ENCODE results near the gene LEMD3. TPM values are rescaled to one million over a fixed set of nuclear protein-coding genes. Genes with fewer than 3 reads are reported as not detected.

The LEMD3 gene
- polyA plus RNA-seq, 1 of the 3 experiments (the other 2 are of a cell fraction) = 4.4 TPM

DNA sequence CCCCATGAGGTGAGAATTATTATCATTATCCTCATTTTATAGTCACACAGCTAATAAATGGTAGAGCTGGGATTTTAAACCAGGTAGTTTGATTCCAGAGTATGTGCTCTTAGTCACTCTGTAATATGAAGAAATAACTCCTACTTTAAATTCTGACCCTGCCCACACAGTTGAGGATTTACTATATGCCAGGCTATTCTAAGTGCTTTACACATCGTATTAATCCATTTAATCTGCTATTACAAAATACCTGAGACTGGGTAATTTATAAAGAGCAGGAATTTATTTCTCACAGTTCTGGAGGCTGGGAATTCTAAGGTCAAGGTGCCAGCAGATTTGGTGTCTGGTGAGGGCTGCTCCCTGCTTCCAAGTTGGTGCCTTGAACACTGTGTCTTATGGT, 28.6 kb upstream of the LEMD3 start:
- Histone ChIP-seq H3K79me2 (ENCODE audit: insufficient read depth) (no peaks in the 10 kb centered on the region), H3K9me2 (no peaks in the 10 kb centered on the region), H3K4me1 (ENCODE audit: control insufficient read depth in 1 of 2, insufficient read depth in 2 of 2, low read depth in 1 of 2, low read length in 1 of 2) (no peaks in the 10 kb centered on the region; a peak in 1 of 4 replicates), H3K9ac (no peak overlapping the region), H4K20me1 (ENCODE audit: insufficient read depth) (no peaks in the 10 kb centered on the region), H3K27me3 (ENCODE audit: insufficient read depth) (peaks cover 21% of the 10 kb centered on the region; the same call in 1 of the 2 replicates), H3K9me3 (peaks cover 9% of the 10 kb centered on the region), H3K4me3 (ENCODE audit: low read depth in 2 of 2, low read length in 1 of 2) (no peak overlapping the region), H2AFZ (ENCODE audit: low read depth) (no peak overlapping the region), H3K36me3 (replicated peaks in 1 of 2; ENCODE audit: control insufficient read depth in 1 of 2, insufficient read depth in 2 of 2, low read length in 1 of 2) (no peaks in the 10 kb centered on the region), H3K27ac (ENCODE audit: low read depth in 2 of 2, low read length in 1 of 2) (no peak overlapping the region), H3F3A (replicated peaks; ENCODE audit: insufficient read depth) (no peaks in the 10 kb centered on the region), H3K4me2 (no peak overlapping the region)
- no peak for DNase-seq
- CTCF ChIA-PET = interaction anchor here (0.9 to 1.2 kb wide), 2 partner anchors 18 to 24 kb away, joined by 3 read pairs; no protein-coding TSS in a partner anchor
- WGBS (ENCODE audit: low lambda C conversion rate) = 0% methylated on average over 1 of the region's 1 CpG
- POLR2A ChIA-PET = no interaction called here
- TF ChIP-seq JUND (IDR thresholded peaks at IDR 0.05) = no peak
- no peak for TF ChIP-seq ELF1 (IDR thresholded peaks at IDR 0.05)
- no peak for TF ChIP-seq NRF1 (IDR thresholded peaks at IDR 0.05; ENCODE audit: low read depth, low read length)
- TF ChIP-seq MXI1 (IDR thresholded peaks at IDR 0.05; ENCODE audit: low read depth, low read length) = no peak
- TF ChIP-seq, protein P1, sequence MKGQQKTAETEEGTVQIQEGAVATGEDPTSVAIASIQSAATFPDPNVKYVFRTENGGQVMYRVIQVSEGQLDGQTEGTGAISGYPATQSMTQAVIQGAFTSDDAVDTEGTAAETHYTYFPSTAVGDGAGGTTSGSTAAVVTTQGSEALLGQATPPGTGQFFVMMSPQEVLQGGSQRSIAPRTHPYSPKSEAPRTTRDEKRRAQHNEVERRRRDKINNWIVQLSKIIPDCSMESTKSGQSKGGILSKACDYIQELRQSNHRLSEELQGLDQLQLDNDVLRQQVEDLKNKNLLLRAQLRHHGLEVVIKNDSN (IDR thresholded peaks at IDR 0.05; ENCODE audit: borderline replicate concordance, low read depth) = no peak
- TF ChIP-seq, protein P2, sequence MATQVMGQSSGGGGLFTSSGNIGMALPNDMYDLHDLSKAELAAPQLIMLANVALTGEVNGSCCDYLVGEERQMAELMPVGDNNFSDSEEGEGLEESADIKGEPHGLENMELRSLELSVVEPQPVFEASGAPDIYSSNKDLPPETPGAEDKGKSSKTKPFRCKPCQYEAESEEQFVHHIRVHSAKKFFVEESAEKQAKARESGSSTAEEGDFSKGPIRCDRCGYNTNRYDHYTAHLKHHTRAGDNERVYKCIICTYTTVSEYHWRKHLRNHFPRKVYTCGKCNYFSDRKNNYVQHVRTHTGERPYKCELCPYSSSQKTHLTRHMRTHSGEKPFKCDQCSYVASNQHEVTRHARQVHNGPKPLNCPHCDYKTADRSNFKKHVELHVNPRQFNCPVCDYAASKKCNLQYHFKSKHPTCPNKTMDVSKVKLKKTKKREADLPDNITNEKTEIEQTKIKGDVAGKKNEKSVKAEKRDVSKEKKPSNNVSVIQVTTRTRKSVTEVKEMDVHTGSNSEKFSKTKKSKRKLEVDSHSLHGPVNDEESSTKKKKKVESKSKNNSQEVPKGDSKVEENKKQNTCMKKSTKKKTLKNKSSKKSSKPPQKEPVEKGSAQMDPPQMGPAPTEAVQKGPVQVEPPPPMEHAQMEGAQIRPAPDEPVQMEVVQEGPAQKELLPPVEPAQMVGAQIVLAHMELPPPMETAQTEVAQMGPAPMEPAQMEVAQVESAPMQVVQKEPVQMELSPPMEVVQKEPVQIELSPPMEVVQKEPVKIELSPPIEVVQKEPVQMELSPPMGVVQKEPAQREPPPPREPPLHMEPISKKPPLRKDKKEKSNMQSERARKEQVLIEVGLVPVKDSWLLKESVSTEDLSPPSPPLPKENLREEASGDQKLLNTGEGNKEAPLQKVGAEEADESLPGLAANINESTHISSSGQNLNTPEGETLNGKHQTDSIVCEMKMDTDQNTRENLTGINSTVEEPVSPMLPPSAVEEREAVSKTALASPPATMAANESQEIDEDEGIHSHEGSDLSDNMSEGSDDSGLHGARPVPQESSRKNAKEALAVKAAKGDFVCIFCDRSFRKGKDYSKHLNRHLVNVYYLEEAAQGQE (IDR thresholded peaks at IDR 0.05; ENCODE audit: low read depth, low read length) = no peak
- TF ChIP-seq, protein P3, sequence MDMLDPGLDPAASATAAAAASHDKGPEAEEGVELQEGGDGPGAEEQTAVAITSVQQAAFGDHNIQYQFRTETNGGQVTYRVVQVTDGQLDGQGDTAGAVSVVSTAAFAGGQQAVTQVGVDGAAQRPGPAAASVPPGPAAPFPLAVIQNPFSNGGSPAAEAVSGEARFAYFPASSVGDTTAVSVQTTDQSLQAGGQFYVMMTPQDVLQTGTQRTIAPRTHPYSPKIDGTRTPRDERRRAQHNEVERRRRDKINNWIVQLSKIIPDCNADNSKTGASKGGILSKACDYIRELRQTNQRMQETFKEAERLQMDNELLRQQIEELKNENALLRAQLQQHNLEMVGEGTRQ (IDR thresholded peaks at IDR 0.05; ENCODE audit: borderline replicate concordance, low read depth, low read length) = no peak
- TF ChIP-seq RXRA (IDR thresholded peaks at IDR 0.05; ENCODE audit: borderline replicate concordance, low read depth) = no peak
- TF ChIP-seq, protein P4, sequence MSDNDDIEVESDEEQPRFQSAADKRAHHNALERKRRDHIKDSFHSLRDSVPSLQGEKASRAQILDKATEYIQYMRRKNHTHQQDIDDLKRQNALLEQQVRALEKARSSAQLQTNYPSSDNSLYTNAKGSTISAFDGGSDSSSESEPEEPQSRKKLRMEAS (IDR thresholded peaks at IDR 0.05; ENCODE audit: low read depth) = no peak
- TF ChIP-seq FOXJ3 (CRISPR knock-in tag; IDR thresholded peaks at IDR 0.05) = no peak
- TF ChIP-seq RCOR1 (IDR thresholded peaks at IDR 0.05; ENCODE audit: low read length) = no peak
- TF ChIP-seq SIN3A (IDR thresholded peaks at IDR 0.05; ENCODE audit: borderline replicate concordance, low read depth, low read length) = no peak
- no peak for TF ChIP-seq MEF2A (IDR thresholded peaks at IDR 0.05; ENCODE audit: borderline replicate concordance, low read depth)
- TF ChIP-seq NFIC (IDR thresholded peaks at IDR 0.05; ENCODE audit: borderline replicate concordance) = no peak
- TF ChIP-seq, protein P5, sequence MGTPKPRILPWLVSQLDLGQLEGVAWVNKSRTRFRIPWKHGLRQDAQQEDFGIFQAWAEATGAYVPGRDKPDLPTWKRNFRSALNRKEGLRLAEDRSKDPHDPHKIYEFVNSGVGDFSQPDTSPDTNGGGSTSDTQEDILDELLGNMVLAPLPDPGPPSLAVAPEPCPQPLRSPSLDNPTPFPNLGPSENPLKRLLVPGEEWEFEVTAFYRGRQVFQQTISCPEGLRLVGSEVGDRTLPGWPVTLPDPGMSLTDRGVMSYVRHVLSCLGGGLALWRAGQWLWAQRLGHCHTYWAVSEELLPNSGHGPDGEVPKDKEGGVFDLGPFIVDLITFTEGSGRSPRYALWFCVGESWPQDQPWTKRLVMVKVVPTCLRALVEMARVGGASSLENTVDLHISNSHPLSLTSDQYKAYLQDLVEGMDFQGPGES (IDR thresholded peaks at IDR 0.05; ENCODE audit: low read depth, low read length) = no peak
- TF ChIP-seq RFX5 (IDR thresholded peaks at IDR 0.05; ENCODE audit: low read length) = no peak
- no peak for TF ChIP-seq TCF12 (IDR thresholded peaks at IDR 0.05)
- no peak for TF ChIP-seq TAF1 (IDR thresholded peaks at IDR 0.05; ENCODE audit: borderline replicate concordance, low read depth, low read length)
- no peak for TF ChIP-seq TEAD4 (IDR thresholded peaks at IDR 0.05; ENCODE audit: borderline replicate concordance, insufficient read depth)
- no peak for TF ChIP-seq GABPA (IDR thresholded peaks at IDR 0.05; ENCODE audit: low read depth)

All from SK-N-SH (cell line).